CD4-positive, alpha-beta T cell treated with Interleukin-15 for 4 hours (primary cell): ENCODE results near the gene EYS.

Experiments used
- DNase-seq: peaks from one replicate; pipeline ENCODE4 v3.0.0-alpha.2; 2020; ENCODE audit warnings: low spot score

Gene EYS

GRCh38 chr6:64230530-64230929, 1476.5 kb downstream of the EYS start:
- DNase-seq = no peak

- no peak for DNase-seq
Observed at GRCh38 chr6:64227863-64228262, 1479.2 kb downstream of the EYS start.

- no peak for DNase-seq
Observed at GRCh38 chr6:64225503-64225902, 1481.5 kb downstream of the EYS start.

GRCh38 chr6:64224819-64225218, 1482.2 kb downstream of the EYS start:
- no peak for DNase-seq

- DNase-seq = no peak
Observed at GRCh38 chr6:64221776-64222175, 1485.2 kb downstream of the EYS start.

- no peak for DNase-seq
Observed at GRCh38 chr6:64220801-64221200, 1486.2 kb downstream of the EYS start.

- DNase-seq = no peak
Observed at GRCh38 chr6:64217721-64218620, 1489.1 kb downstream of the EYS start.

- no peak for DNase-seq
Observed at GRCh38 chr6:64214373-64214772, 1492.7 kb downstream of the EYS start.

GRCh38 chr6:64213697-64214096, 1493.3 kb downstream of the EYS start:
- no peak for DNase-seq

GRCh38 chr6:64197246-64197645, 1509.8 kb downstream of the EYS start:
- no peak for DNase-seq

GRCh38 chr6:64186592-64186991, 1520.4 kb downstream of the EYS start:
- no peak for DNase-seq

GRCh38 chr6:64185621-64186020, 1521.4 kb downstream of the EYS start:
- DNase-seq = no peak

GRCh38 chr6:64175296-64175695, 1531.7 kb downstream of the EYS start:
- no peak for DNase-seq

- no peak for DNase-seq
Observed at GRCh38 chr6:64170316-64170715, 1536.7 kb downstream of the EYS start.

- DNase-seq = no peak
Observed at GRCh38 chr6:64160486-64160885, 1546.5 kb downstream of the EYS start.

- DNase-seq = no peak
Observed at GRCh38 chr6:64155063-64155462, 1552.0 kb downstream of the EYS start.

GRCh38 chr6:64146876-64147275, 1560.2 kb downstream of the EYS start:
- no peak for DNase-seq

GRCh38 chr6:64146094-64146493, 1560.9 kb downstream of the EYS start:
- no peak for DNase-seq

- DNase-seq = no peak
Observed at GRCh38 chr6:64145658-64146057, 1561.4 kb downstream of the EYS start.

GRCh38 chr6:64143101-64143500, 1563.9 kb downstream of the EYS start:
- DNase-seq = no peak

GRCh38 chr6:64141680-64142079, 1565.3 kb downstream of the EYS start:
- DNase-seq = no peak

- DNase-seq = no peak
Observed at GRCh38 chr6:64128301-64129024, 1578.6 kb downstream of the EYS start.
